DND-41 (cell line): Measurements from ENCODE around the gene ZNF32.

Experiments used
- ATAC-seq: fragments of 200-7000 bp; cut with Tn5 transposase; 3 replicates; pipeline ENCODE4 v1.9.1; 2021; ENCODE audit warnings: low read depth; ENCODE audit not compliant: insufficient read depth
- DNase-seq: peaks from one replicate; pipeline ENCODE4 v3.0.0-alpha.2; 2020
- H2AFZ ChIP-seq: 2 replicates; pipeline ENCODE4 v1.6.0; 2012; ENCODE audit warnings: low read depth, low read length
- H3K27ac ChIP-seq: 2 replicates; pipeline ENCODE4 v1.5.1; 2012; ENCODE audit warnings: low read length, inconsistent platforms
- H3K27me3 ChIP-seq: fragments of 200-600 bp; sonication (generic); 2 replicates; pipeline ENCODE4 v1.6.0; 2012; ENCODE audit warnings: low read length, mild to moderate bottlenecking, inconsistent platforms; ENCODE audit not compliant: insufficient read depth, poor library complexity
- H3K36me3 ChIP-seq: 2 replicates; pipeline ENCODE4 v1.5.1; 2012; ENCODE audit warnings: low read length, inconsistent platforms; ENCODE audit not compliant: insufficient read depth
- H3K4me1 ChIP-seq: 2 replicates; pipeline ENCODE4 v1.5.1; 2012; ENCODE audit warnings: mild to moderate bottlenecking, low read length; ENCODE audit not compliant: insufficient read depth
- H3K4me2 ChIP-seq: 2 replicates; pipeline ENCODE4 v1.6.0; 2012; ENCODE audit warnings: mild to moderate bottlenecking, moderate library complexity, low read length, inconsistent platforms; ENCODE audit not compliant: insufficient read depth
- H3K4me3 ChIP-seq, 2 experiments: fragments of 200-600 bp in 1 of 2; shearing (Covaris generic) in 1 of 2; 2 replicates each; pipeline ENCODE4 v1.5.1; 2012 to 2016; ENCODE audit warnings: inconsistent platforms in 2 of 2, low read length in 2 of 2, mild to moderate bottlenecking in 2 of 2, low read depth in 1 of 2, moderate library complexity in 1 of 2
- H3K79me2 ChIP-seq: 2 replicates; pipeline ENCODE4 v1.6.0; 2012; ENCODE audit warnings: low read length, inconsistent platforms; ENCODE audit not compliant: insufficient read depth
- H3K9ac ChIP-seq: 2 replicates; pipeline ENCODE4 v1.6.0; 2012; ENCODE audit warnings: low read depth, mild to moderate bottlenecking, inconsistent platforms, low read length, moderate library complexity
- H3K9me3 ChIP-seq: 2 replicates; pipeline ENCODE4 v1.5.1; 2012; ENCODE audit warnings: low read length, moderate library complexity, mild to moderate bottlenecking, inconsistent platforms; ENCODE audit not compliant: insufficient read depth, severe bottlenecking
- H4K20me1 ChIP-seq: 2 replicates; pipeline ENCODE4 v1.6.0; 2012; ENCODE audit warnings: low read length; ENCODE audit not compliant: insufficient read depth
- CTCF ChIP-seq: IDR thresholded peaks from 2 replicates; pipeline ENCODE4 v1.5.1; 2012; ENCODE audit warnings: borderline replicate concordance, low read length, moderate library complexity, mild to moderate bottlenecking; ENCODE audit not compliant: poor library complexity, severe bottlenecking; ENCODE audit errors: extremely low read depth
- EZH2 ChIP-seq: IDR thresholded peaks from 3 replicates; pipeline ENCODE4 v1.6.1; 2012; ENCODE audit warnings: borderline replicate concordance, low read depth, mild to moderate bottlenecking, moderate library complexity, low read length, inconsistent platforms; ENCODE audit not compliant: severe bottlenecking

The ZNF32 gene

GRCh38 chr10:43692051-43692825, 43.6 kb upstream of the ZNF32 start:
- Histone ChIP-seq H4K20me1 (no peaks in the 10 kb centered on the region), H3K27ac (no peak overlapping the region), H3K79me2 (no peaks in the 10 kb centered on the region), H3K9me3 (no peaks in the 10 kb centered on the region), H3K4me1 (peaks cover 13% of the 10 kb centered on the region), H3K36me3 (no peaks in the 10 kb centered on the region), H3K4me2 (no peak overlapping the region), H3K9ac (no peak overlapping the region), H2AFZ (no peak overlapping the region), H3K4me3 (no peak overlapping the region), H3K27me3 (peaks cover 7% of the 10 kb centered on the region)
- ATAC-seq (no peak), DNase-seq (no peak)
- TF ChIP-seq EZH2, result no peak

GRCh38 chr10:43691485-43691884, 42.8 kb upstream of the ZNF32 start:
- Histone ChIP-seq H3K36me3 (no peaks in the 10 kb centered on the region), H3K4me2 (no peak overlapping the region), H3K4me1 (peaks cover 13% of the 10 kb centered on the region), H4K20me1 (no peaks in the 10 kb centered on the region), H3K4me3 (no peak overlapping the region), H3K9ac (no peak overlapping the region), H3K27ac (no peak overlapping the region), H3K79me2 (no peaks in the 10 kb centered on the region), H3K27me3 (peaks cover 7% of the 10 kb centered on the region), H3K9me3 (no peaks in the 10 kb centered on the region), H2AFZ (no peak overlapping the region)
- ATAC-seq (no peak), DNase-seq (no peak)
- no peak for TF ChIP-seq CTCF
- no peak for TF ChIP-seq EZH2

GRCh38 chr10:43689955-43690771, 41.5 kb upstream of the ZNF32 start:
- peaks cover 7% of the 10 kb centered on the region for H3K27me3 ChIP-seq
- peak; percentile 88 for DNase-seq
- peak overlapping the region; percentile 76 for H3K4me2 ChIP-seq
- peak overlapping the region; percentile 74 for H2AFZ ChIP-seq
- TF ChIP-seq CTCF (peak; percentile 88), EZH2 (no peak)
- H3K9ac ChIP-seq, result peak overlapping the region; percentile 39; the same call in 1 of the 2 replicates
- H3K4me3 ChIP-seq, result peak overlapping the region in 1 of 2 experiments; percentile 48; a peak in 2 of 4 replicates
- H3K36me3 ChIP-seq, result no peaks in the 10 kb centered on the region
- peak; percentile 99 for ATAC-seq
- H3K27ac ChIP-seq, result no peak overlapping the region
- H3K4me1 ChIP-seq, result peaks cover 13% of the 10 kb centered on the region
- H3K79me2 ChIP-seq, result no peaks in the 10 kb centered on the region
- no peaks in the 10 kb centered on the region for H4K20me1 ChIP-seq
- H3K9me3 ChIP-seq, result no peaks in the 10 kb centered on the region

GRCh38 chr10:43689618-43689954, 40.9 kb upstream of the ZNF32 start:
- Histone ChIP-seq H3K9ac (peak overlapping the region; percentile 39; the same call in 1 of the 2 replicates), H2AFZ (peak overlapping the region; percentile 74), H3K4me3 (peak overlapping the region in 1 of 2 experiments; percentile 48; a peak in 2 of 4 replicates), H3K9me3 (no peaks in the 10 kb centered on the region), H3K27me3 (peaks cover 7% of the 10 kb centered on the region), H3K79me2 (no peaks in the 10 kb centered on the region), H3K27ac (no peak overlapping the region), H3K36me3 (no peaks in the 10 kb centered on the region), H3K4me2 (peak overlapping the region; percentile 76), H4K20me1 (no peaks in the 10 kb centered on the region), H3K4me1 (peaks cover 13% of the 10 kb centered on the region)
- DNase-seq, result no peak
- TF ChIP-seq CTCF (no peak), EZH2 (no peak)
- peak; percentile 27 for ATAC-seq
